Measurements from ENCODE around the gene ARID3B.
"Not testable (repeated sequence)": the region's sequence is repeated elsewhere in the genome, so short reads cannot be mapped to it uniquely, and the experiment has no call there.

Gene ARID3B

GRCh38 chr15:74540761-74541493 lies at the start of gene ARID3B:
Gene ARID3B (plus strand): TSS chr15:74541220. CDS start chr15:74543937, 2,717 bp downstream.
- DNase-seq = peak; percentile 96

- no peak for DNase-seq
These were observed 44.4 kb upstream of the ARID3B start for GRCh38 chr15:74496648-74497047.

GRCh38 chr15:74497584-74497983 lies 43.4 kb upstream of the ARID3B start:
- no peak for DNase-seq

- DNase-seq = no peak
These were observed 41.7 kb upstream of the ARID3B start for GRCh38 chr15:74499366-74499765.

- DNase-seq = no peak
These were observed 40.6 kb upstream of the ARID3B start for GRCh38 chr15:74500401-74500800.

- DNase-seq = no peak
These were observed 38.7 kb upstream of the ARID3B start for GRCh38 chr15:74502301-74502700.

- no peak for DNase-seq
These were observed 36.6 kb upstream of the ARID3B start for GRCh38 chr15:74504418-74504817.

- no peak for DNase-seq
These were observed 36.2 kb upstream of the ARID3B start for GRCh38 chr15:74504836-74505235.

GRCh38 chr15:74505837-74506514 lies 35.0 kb upstream of the ARID3B start:
- DNase-seq = no peak

GRCh38 chr15:74506515-74506840 lies 34.5 kb upstream of the ARID3B start:
- DNase-seq = no peak

GRCh38 chr15:74511583-74511982 lies 29.4 kb upstream of the ARID3B start:
- no peak for DNase-seq

- DNase-seq = not testable (repeated sequence)
These were observed 27.0 kb upstream of the ARID3B start for GRCh38 chr15:74514059-74514458.

- no peak for DNase-seq
These were observed 23.9 kb upstream of the ARID3B start for GRCh38 chr15:74517096-74517495.

- no peak for DNase-seq
These were observed 21.7 kb upstream of the ARID3B start for GRCh38 chr15:74519311-74519710.

- DNase-seq = no peak
These were observed 20.6 kb upstream of the ARID3B start for GRCh38 chr15:74520407-74520806.

- no peak for DNase-seq
These were observed 17.0 kb upstream of the ARID3B start for GRCh38 chr15:74523982-74524381.

GRCh38 chr15:74525309-74525708 lies 15.7 kb upstream of the ARID3B start:
- DNase-seq = no peak

GRCh38 chr15:74525945-74526344 lies 15.1 kb upstream of the ARID3B start:
- no peak for DNase-seq

GRCh38 chr15:74528876-74529275 lies 12.1 kb upstream of the ARID3B start:
- DNase-seq = no peak

GRCh38 chr15:74529921-74530320 lies 11.1 kb upstream of the ARID3B start:
- no peak for DNase-seq

GRCh38 chr15:74530771-74531143 lies 10.3 kb upstream of the ARID3B start:
- DNase-seq = no peak

- DNase-seq = no peak
These were observed 9.7 kb upstream of the ARID3B start for GRCh38 chr15:74531144-74531811.

- DNase-seq = no peak
These were observed 5.5 kb upstream of the ARID3B start for GRCh38 chr15:74535388-74536084.

GRCh38 chr15:74537736-74538135 lies 3.3 kb upstream of the ARID3B start:
- DNase-seq = no peak

Measured in stimulated activated CD4-positive, alpha-beta T cell treated with anti-CD3 and anti-CD28 coated beads, Interleukin-4, amount 100 ng/mL, for 1 hour (primary cell).